ENCODE results near the gene RMND5A. TPM values are rescaled to one million over a fixed set of nuclear protein-coding genes. Genes with fewer than 3 reads are reported as not detected.

The RMND5A gene
- total RNA-seq, 1 experiment from 2014 or later: 59.9 TPM

GRCh38 chr2:86809481-86810121 is 89.5 kb downstream of the RMND5A start:
- H3K9me3 Mint-ChIP-seq (ENCODE audit: unreplicated experiment): no peaks in the 10 kb centered on the region
- Histone ChIP-seq H3K36me3 (ENCODE audit: control insufficient read depth, insufficient read depth, low read length) (no peaks in the 10 kb centered on the region), H3K27me3 (replicated peaks; ENCODE audit: control insufficient read depth, insufficient read depth, low read length) (no peaks in the 10 kb centered on the region), H3K4me1 (no peaks in the 10 kb centered on the region), H3K4me3 (ENCODE audit: low read depth, low read length) (no peak overlapping the region), H3K9me3 (no peaks in the 10 kb centered on the region)
- ChIA-PET POLR2A (no interaction called here), CTCF (no interaction called here)
- H3K27ac Mint-ChIP-seq (ENCODE audit: unreplicated experiment): no peak overlapping the region
- no peaks in the 10 kb centered on the region for H3K27me3 Mint-ChIP-seq (ENCODE audit: insufficient read depth, unreplicated experiment)
- peaks cover 19% of the 10 kb centered on the region for H3K36me3 Mint-ChIP-seq (ENCODE audit: insufficient read depth, unreplicated experiment)
- no peaks in the 10 kb centered on the region for H3K4me1 Mint-ChIP-seq (ENCODE audit: low read depth, unreplicated experiment)
- intact Hi-C loops (cut with micrococcal nuclease; ENCODE audit: unreplicated experiment): loop anchor here (2.0 kb wide), 1 partner anchor 19 kb away; no protein-coding TSS in a partner anchor
- TF ChIP-seq CTCF (IDR thresholded peaks at IDR 0.05; ENCODE audit: insufficient read depth in 1 of 2, low read depth in 1 of 2, low read length in 1 of 2, severe bottlenecking in 1 of 2, unreplicated experiment in 1 of 2): no peak
- H3K4me3 Mint-ChIP-seq (ENCODE audit: unreplicated experiment): no peak overlapping the region
- DNase-seq: no peak
- BruUV-seq (replicated peaks): no TSS peak

GRCh38 chr2:86815611-86816010 is 95.5 kb downstream of the RMND5A start:
- Mint-ChIP-seq H3K36me3 (ENCODE audit: insufficient read depth, unreplicated experiment) (peaks cover 6% of the 10 kb centered on the region), H3K4me1 (ENCODE audit: low read depth, unreplicated experiment) (no peaks in the 10 kb centered on the region), H3K27me3 (ENCODE audit: insufficient read depth, unreplicated experiment) (no peaks in the 10 kb centered on the region), H3K27ac (ENCODE audit: unreplicated experiment) (no peak overlapping the region), H3K9me3 (ENCODE audit: unreplicated experiment) (no peaks in the 10 kb centered on the region), H3K4me3 (ENCODE audit: unreplicated experiment) (no peak overlapping the region)
- POLR2A ChIA-PET: no interaction called here
- intact Hi-C loops (cut with micrococcal nuclease; ENCODE audit: unreplicated experiment): no loop called here
- no peak for DNase-seq
- H3K4me1 ChIP-seq: no peaks in the 10 kb centered on the region; the same call in 1 of the 2 replicates
- no peak overlapping the region for H3K4me3 ChIP-seq (ENCODE audit: low read depth, low read length)
- H3K9me3 ChIP-seq: no peaks in the 10 kb centered on the region
- CTCF ChIA-PET: no interaction called here
- BruUV-seq (replicated peaks): no TSS peak
- no peak for TF ChIP-seq CTCF (IDR thresholded peaks at IDR 0.05; ENCODE audit: insufficient read depth in 1 of 2, low read depth in 1 of 2, low read length in 1 of 2, severe bottlenecking in 1 of 2, unreplicated experiment in 1 of 2)
- no peaks in the 10 kb centered on the region for H3K27me3 ChIP-seq (replicated peaks; ENCODE audit: control insufficient read depth, insufficient read depth, low read length)
- H3K36me3 ChIP-seq (ENCODE audit: control insufficient read depth, insufficient read depth, low read length): no peaks in the 10 kb centered on the region

GRCh38 chr2:86818114-86818801 is 98.2 kb downstream of the RMND5A start:
- Mint-ChIP-seq H3K36me3 (ENCODE audit: insufficient read depth, unreplicated experiment) (no peaks in the 10 kb centered on the region), H3K27me3 (ENCODE audit: insufficient read depth, unreplicated experiment) (no peaks in the 10 kb centered on the region), H3K4me3 (ENCODE audit: unreplicated experiment) (no peak overlapping the region), H3K27ac (ENCODE audit: unreplicated experiment) (no peak overlapping the region), H3K4me1 (ENCODE audit: low read depth, unreplicated experiment) (peaks cover under 1% of the 10 kb centered on the region), H3K9me3 (ENCODE audit: unreplicated experiment) (no peaks in the 10 kb centered on the region)
- intact Hi-C loops (cut with micrococcal nuclease; ENCODE audit: unreplicated experiment): no loop called here
- ChIA-PET CTCF (no interaction called here), POLR2A (no interaction called here)
- Histone ChIP-seq H3K36me3 (ENCODE audit: control insufficient read depth, insufficient read depth, low read length) (no peaks in the 10 kb centered on the region), H3K4me3 (ENCODE audit: low read depth, low read length) (no peak overlapping the region), H3K27me3 (replicated peaks; ENCODE audit: control insufficient read depth, insufficient read depth, low read length) (no peaks in the 10 kb centered on the region), H3K9me3 (peaks cover 8% of the 10 kb centered on the region; the same call in 1 of the 2 replicates), H3K4me1 (no peaks in the 10 kb centered on the region; the same call in 1 of the 2 replicates)
- TF ChIP-seq CTCF (IDR thresholded peaks at IDR 0.05; ENCODE audit: insufficient read depth in 1 of 2, low read depth in 1 of 2, low read length in 1 of 2, severe bottlenecking in 1 of 2, unreplicated experiment in 1 of 2): no peak
- no TSS peak for BruUV-seq (replicated peaks)
- no peak for DNase-seq

Measured in Caco-2 (cell line).